A673 (cell line): ENCODE measurements around the gene PAM16.

ENCODE experiments used
- EZH2 ChIP-seq: fragments of 200-600 bp; sonication (generic); IDR thresholded peaks from 2 replicates; pipeline ENCODE4 v1.6.1; 2017; ENCODE audit warnings: borderline replicate concordance, low read depth, mild to moderate bottlenecking, mixed read lengths, antibody characterized with exemption, low read length; ENCODE audit not compliant: poor library complexity, severe bottlenecking
- TF ChIP-seq, protein P1 (sequence below): fragments of 300-800, 200-600 bp; sonication (generic); conservative IDR thresholded peaks from 2 replicates; pipeline ENCODE4 v1.5.1; 2017; ENCODE audit warnings: low read depth, mild to moderate bottlenecking, antibody characterized with exemption, low read length, moderate library complexity, mixed read lengths

DNA sequence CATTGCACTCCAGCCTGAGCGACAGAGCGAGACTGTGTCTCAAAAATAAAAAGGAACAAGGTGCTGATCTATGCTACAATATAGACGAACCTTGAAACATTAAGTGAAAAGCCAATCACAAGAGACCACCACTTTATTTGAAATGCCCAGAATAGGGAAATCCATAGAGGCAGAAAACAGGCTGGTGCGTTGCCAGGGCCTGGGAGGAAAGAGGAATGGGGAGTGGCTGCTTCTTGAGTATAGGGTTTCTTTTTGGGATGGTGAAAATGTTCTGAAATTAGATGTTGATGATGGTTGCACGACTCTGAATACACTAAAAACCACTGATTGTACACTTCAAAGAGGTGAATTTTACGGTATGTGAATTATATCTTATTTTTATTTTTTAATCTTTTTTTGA lies 55.5 kb downstream of the PAM16 start:
- TF ChIP-seq, protein P1, sequence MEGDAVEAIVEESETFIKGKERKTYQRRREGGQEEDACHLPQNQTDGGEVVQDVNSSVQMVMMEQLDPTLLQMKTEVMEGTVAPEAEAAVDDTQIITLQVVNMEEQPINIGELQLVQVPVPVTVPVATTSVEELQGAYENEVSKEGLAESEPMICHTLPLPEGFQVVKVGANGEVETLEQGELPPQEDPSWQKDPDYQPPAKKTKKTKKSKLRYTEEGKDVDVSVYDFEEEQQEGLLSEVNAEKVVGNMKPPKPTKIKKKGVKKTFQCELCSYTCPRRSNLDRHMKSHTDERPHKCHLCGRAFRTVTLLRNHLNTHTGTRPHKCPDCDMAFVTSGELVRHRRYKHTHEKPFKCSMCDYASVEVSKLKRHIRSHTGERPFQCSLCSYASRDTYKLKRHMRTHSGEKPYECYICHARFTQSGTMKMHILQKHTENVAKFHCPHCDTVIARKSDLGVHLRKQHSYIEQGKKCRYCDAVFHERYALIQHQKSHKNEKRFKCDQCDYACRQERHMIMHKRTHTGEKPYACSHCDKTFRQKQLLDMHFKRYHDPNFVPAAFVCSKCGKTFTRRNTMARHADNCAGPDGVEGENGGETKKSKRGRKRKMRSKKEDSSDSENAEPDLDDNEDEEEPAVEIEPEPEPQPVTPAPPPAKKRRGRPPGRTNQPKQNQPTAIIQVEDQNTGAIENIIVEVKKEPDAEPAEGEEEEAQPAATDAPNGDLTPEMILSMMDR: no peak
- no peak for TF ChIP-seq EZH2
